HG02588 (cell line): ENCODE data around the gene MAGEB6.
"Not testable (repeated sequence)": the region's sequence is repeated elsewhere in the genome, so short reads cannot be mapped to it uniquely, and the experiment has no call there.

Experiments
- ATAC-seq: cut with Tn5 transposase; IDR thresholded peaks from one replicate; pipeline ENCODE4 v1.9.1; 2021; ENCODE audit warnings: mild to moderate bottlenecking, moderate library complexity; ENCODE audit not compliant: unreplicated experiment

The MAGEB6 gene, protein sequence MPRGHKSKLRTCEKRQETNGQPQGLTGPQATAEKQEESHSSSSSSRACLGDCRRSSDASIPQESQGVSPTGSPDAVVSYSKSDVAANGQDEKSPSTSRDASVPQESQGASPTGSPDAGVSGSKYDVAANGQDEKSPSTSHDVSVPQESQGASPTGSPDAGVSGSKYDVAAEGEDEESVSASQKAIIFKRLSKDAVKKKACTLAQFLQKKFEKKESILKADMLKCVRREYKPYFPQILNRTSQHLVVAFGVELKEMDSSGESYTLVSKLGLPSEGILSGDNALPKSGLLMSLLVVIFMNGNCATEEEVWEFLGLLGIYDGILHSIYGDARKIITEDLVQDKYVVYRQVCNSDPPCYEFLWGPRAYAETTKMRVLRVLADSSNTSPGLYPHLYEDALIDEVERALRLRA

DNA sequence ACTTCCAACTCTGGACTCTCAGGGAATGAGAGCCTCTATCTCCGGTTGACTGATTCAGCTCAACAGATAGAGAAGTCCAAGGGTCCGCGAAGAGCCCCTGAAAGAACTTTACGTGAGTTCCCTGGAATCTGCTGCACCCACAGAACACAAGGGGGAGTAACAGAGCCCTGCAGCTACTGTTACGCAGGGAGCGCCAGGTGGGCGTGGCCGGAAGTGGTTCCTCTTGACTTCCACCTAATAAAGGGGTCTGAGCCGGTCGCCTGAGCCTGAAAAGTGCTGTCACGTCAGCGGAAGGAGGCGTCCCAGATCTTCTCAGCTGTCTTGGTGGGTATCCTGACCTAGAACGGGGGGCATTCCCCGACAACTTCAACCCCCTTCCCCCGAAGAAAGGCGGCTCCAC lies at the start of gene MAGEB6:
MAGEB6 (plus strand) TSS at position 237 of the 400 bp plus-strand sequence. CDS start 1,407 bp downstream, outside the sequence.
- ATAC-seq: no peak

DNA sequence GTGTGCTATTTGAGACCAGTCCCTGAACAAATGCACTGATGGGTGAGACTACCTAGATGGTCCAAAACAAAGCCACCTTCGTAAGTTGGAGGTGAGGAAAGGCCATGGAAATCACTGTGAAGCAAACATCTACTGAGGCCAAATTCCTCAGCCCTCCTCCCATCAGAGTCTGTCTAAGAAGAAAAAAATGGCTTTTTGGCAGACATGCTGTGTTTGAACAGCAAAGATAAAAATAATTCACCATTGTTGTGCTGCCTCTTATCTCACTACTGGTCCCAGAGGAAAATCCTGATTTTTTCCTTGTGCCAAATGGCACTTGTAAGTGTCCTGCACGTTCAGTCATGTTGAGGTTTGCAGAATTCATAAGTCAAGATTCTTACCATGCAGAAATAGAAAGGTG lies 46.2 kb upstream of the MAGEB6 start:
- no peak for ATAC-seq

- no peak for ATAC-seq
Measured at GRCh38 chrX:26160301-26160700, 31.9 kb upstream of the MAGEB6 start, which contains the start of gene MAGEB6B. Gene MAGEB6B (plus strand): TSS chrX:26160601. CDS start chrX:26160601, 0 bp downstream.

DNA sequence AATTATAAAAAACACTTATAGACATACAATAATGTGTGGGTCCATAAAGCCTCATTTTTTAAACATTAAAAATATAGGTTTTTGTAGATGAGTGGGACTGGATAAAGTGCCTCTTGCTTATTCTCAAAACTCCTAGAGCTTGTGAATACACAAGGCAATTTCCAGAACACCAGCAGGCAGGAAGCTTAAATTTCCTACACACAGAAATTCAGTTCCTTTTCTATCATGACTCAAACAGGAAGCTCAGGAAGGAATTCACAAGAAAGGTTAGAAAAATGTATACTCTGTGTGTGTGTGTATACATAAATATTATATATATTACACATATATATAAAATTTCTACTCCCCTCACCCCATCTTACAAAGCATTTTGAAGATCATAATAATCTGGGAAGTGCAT lies 11.3 kb downstream of the MAGEB6 start:
- no peak for ATAC-seq

DNA sequence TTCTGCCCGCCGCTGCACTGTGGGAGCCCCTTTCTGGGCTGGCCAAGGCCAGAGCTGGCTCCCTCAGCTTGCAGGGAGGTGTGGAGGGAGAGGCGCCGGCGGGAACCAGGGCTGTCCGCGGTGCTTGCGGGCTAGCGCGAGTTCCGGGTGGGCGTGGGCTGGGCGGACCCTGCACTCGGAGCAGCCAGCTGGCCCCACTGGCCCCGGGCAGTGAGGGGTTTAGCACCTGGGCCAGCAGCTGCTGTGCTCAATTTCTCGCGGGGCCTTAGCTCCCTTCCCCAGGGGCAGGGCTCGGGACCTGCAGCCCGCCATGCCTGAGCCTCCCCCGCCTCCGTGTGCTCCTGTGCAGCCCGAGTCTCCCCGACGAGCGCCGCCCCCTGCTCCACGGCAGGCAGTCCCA lies 12.5 kb downstream of the MAGEB6 start:
- ATAC-seq: not testable (repeated sequence)

- ATAC-seq: no peak
Measured at GRCh38 chrX:26208012-26208411, 15.8 kb downstream of the MAGEB6 start.

DNA sequence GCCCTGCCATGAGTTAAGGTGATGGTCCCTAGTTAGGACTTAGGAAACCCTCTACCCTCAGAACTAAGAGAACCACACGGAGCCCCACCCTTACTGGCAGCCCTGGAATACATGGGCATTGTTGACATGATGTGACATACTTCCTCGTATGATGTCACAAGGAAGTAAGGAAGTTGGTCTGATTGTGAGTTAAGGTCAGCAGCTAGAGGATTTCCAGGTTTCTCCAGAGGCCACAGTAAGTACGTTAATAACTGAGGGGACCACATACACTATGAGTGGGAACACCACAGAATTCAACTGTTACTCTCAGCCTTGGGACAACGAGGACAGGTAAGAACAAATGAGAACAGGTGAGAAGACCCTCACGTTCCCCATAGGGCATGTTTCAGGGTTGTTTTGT lies 23.6 kb downstream of the MAGEB6 start, which contains the start of gene MAGEB5:
MAGEB5 (plus strand) TSS at position 301 of the 400 bp plus-strand sequence. CDS start 1,133 bp downstream, outside the sequence.
- ATAC-seq: no peak

DNA sequence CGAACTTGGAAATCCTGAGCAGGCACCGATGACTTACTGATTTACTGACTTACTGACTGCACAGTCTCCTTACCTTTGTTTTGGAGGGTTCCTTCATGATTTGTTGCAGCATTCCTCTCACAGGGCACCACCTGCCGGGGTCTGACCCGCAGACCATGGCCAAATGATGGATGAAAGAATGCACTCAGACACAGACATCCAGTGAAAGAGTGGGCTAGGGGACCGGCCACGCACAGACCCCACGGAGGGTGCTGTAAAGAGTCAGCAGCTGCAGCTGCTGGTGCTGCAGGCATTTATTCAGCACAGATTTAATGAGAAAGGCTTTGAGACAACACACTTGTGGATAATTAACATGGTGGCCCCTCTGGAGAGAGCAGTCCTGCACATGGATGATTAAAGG lies 27.1 kb downstream of the MAGEB6 start:
- no peak for ATAC-seq

DNA sequence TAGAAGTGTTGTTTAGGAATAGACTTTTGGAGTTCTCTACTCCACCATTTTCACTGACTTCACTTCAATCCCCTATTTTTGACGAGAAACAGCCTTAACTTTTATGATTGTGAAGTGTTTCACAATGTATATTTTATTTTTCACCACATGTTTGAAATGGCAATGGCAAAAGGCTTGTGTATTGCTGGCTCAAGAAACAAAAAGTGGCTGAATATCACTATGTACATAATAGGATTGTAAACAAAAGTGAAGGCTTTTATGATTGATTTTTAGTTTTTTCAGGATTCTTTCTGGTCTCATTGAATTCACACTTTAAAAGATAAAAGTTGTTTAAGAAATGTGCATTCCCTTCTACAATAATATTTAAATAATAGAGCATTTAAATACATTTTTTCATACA lies 41.9 kb downstream of the MAGEB6 start:
- ATAC-seq: no peak
